HCT116 (cell line): Measurements from ENCODE around the gene PIMREG.

ENCODE experiments used
- CEBPB ChIP-seq: IDR thresholded peaks from 2 replicates; pipeline ENCODE4 v1.6.1; 2012; ENCODE audit warnings: low read depth
- EGR1 ChIP-seq: IDR thresholded peaks from 2 replicates; pipeline ENCODE4 v1.6.1; 2012; ENCODE audit warnings: low read depth
- EZH2 ChIP-seq: fragments of 200-600 bp; sonication (generic); IDR thresholded peaks from 2 replicates; pipeline ENCODE4 v1.6.1; 2017; ENCODE audit warnings: antibody characterized with exemption, mixed run types
- POLR2A ChIP-seq: IDR thresholded peaks from 2 replicates; pipeline ENCODE4 v1.7.0; 2011; ENCODE audit warnings: borderline replicate concordance; ENCODE audit not compliant: insufficient read depth, insufficient read length; ENCODE audit errors: extremely low read depth
- POLR2AphosphoS5 ChIP-seq: IDR thresholded peaks from 2 replicates; pipeline ENCODE4 v1.6.1; 2011; ENCODE audit warnings: mild to moderate bottlenecking, low read depth, low read length, moderate library complexity
- RAD21 ChIP-seq: IDR thresholded peaks from 2 replicates; pipeline ENCODE4 v1.6.1; 2012; ENCODE audit warnings: low read depth, mild to moderate bottlenecking
- SRF ChIP-seq: IDR thresholded peaks from 2 replicates; pipeline ENCODE4 v1.6.1; 2012; ENCODE audit warnings: low read depth
- TCF7L2 ChIP-seq: IDR thresholded peaks from 2 replicates; pipeline ENCODE4 v1.7.0; 2011; ENCODE audit warnings: borderline replicate concordance, inconsistent platforms; ENCODE audit not compliant: insufficient read depth, insufficient read length; ENCODE audit errors: extremely low read depth
- YY1 ChIP-seq: IDR thresholded peaks from 2 replicates; pipeline ENCODE4 v1.6.1; 2011; ENCODE audit warnings: low read length, low read depth, moderate library complexity, mild to moderate bottlenecking; ENCODE audit not compliant: insufficient replicate concordance; ENCODE audit errors: extremely low read depth
- TF ChIP-seq, protein P1 (sequence below), 3 experiments: fragments of 200-600 bp in 1 of 3; sonication (generic) in 1 of 3; IDR thresholded peaks in 2 of 3; conservative IDR thresholded peaks in 1 of 3; 2 replicates each; pipeline ENCODE4 v1.5.1; 2012 to 2017; ENCODE audit warnings: low read depth in 2 of 3, low read length in 2 of 3, antibody characterized with exemption in 1 of 3, borderline replicate concordance in 1 of 3, control low read depth in 1 of 3, mild to moderate bottlenecking in 1 of 3, mixed read lengths in 1 of 3, mixed run types in 1 of 3, moderate library complexity in 1 of 3; ENCODE audit not compliant: insufficient read depth in 1 of 3
- TF ChIP-seq, protein P2 (sequence below): IDR thresholded peaks from 2 replicates; pipeline ENCODE4 v1.6.1; 2012; ENCODE audit warnings: low read depth

DNA sequence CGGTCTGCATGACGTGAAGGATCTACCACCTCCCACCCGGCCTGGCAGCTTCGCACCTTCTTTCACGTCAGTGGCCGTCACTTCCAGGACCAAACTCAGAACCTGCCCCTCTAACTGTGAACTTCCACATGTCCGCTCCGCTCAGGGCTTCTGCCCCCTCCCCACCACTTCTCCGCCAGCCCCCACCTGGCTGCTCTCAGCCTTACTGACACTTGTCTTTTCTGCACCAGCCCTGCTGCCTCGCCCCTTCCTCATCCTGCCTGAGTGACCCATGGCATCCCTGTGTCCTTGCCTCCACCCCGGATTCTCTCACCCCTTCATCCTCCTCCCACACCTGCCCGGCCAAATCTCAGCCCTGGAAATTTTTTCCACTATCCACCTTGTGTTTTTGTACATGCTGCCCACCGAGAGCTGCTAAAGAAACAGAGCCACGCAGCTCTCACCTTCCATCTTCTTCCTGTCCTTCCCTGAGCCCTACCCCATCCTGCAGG, 14.2 kb downstream of the PIMREG start:
- TF ChIP-seq POLR2AphosphoS5 (no peak), EZH2 (no peak), POLR2A (no peak), EGR1 (no peak), CEBPB (no peak), RAD21 (no peak), YY1 (no peak), SRF (no peak), TCF7L2 (no peak)
- TF ChIP-seq, protein P1, sequence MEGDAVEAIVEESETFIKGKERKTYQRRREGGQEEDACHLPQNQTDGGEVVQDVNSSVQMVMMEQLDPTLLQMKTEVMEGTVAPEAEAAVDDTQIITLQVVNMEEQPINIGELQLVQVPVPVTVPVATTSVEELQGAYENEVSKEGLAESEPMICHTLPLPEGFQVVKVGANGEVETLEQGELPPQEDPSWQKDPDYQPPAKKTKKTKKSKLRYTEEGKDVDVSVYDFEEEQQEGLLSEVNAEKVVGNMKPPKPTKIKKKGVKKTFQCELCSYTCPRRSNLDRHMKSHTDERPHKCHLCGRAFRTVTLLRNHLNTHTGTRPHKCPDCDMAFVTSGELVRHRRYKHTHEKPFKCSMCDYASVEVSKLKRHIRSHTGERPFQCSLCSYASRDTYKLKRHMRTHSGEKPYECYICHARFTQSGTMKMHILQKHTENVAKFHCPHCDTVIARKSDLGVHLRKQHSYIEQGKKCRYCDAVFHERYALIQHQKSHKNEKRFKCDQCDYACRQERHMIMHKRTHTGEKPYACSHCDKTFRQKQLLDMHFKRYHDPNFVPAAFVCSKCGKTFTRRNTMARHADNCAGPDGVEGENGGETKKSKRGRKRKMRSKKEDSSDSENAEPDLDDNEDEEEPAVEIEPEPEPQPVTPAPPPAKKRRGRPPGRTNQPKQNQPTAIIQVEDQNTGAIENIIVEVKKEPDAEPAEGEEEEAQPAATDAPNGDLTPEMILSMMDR (IDR thresholded peaks at IDR 0.05 in 2 of 3, conservative IDR thresholded peaks at IDR 0.05 in 1 of 3; ENCODE audit: borderline replicate concordance in 1 of 3, insufficient read depth in 1 of 3, low read depth in 2 of 3, low read length in 2 of 3): no peak
- TF ChIP-seq, protein P2, sequence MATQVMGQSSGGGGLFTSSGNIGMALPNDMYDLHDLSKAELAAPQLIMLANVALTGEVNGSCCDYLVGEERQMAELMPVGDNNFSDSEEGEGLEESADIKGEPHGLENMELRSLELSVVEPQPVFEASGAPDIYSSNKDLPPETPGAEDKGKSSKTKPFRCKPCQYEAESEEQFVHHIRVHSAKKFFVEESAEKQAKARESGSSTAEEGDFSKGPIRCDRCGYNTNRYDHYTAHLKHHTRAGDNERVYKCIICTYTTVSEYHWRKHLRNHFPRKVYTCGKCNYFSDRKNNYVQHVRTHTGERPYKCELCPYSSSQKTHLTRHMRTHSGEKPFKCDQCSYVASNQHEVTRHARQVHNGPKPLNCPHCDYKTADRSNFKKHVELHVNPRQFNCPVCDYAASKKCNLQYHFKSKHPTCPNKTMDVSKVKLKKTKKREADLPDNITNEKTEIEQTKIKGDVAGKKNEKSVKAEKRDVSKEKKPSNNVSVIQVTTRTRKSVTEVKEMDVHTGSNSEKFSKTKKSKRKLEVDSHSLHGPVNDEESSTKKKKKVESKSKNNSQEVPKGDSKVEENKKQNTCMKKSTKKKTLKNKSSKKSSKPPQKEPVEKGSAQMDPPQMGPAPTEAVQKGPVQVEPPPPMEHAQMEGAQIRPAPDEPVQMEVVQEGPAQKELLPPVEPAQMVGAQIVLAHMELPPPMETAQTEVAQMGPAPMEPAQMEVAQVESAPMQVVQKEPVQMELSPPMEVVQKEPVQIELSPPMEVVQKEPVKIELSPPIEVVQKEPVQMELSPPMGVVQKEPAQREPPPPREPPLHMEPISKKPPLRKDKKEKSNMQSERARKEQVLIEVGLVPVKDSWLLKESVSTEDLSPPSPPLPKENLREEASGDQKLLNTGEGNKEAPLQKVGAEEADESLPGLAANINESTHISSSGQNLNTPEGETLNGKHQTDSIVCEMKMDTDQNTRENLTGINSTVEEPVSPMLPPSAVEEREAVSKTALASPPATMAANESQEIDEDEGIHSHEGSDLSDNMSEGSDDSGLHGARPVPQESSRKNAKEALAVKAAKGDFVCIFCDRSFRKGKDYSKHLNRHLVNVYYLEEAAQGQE: no peak
